GM06990 (cell line): ENCODE measurements around the gene DBP.
A peak's percentile ranks its signal among the peaks of the same experiment; 100 is the strongest.

Experiments
- DNase-seq: peaks from one replicate; pipeline ENCODE4 v3.0.0-alpha.2; 2011; ENCODE audit not compliant: insufficient read length; ENCODE audit errors: extremely low read depth
- H3K27me3 ChIP-seq: replicated peaks from 2 replicates; pipeline ENCODE4 v1.6.0; 2011; ENCODE audit warnings: low read length; ENCODE audit not compliant: control insufficient read depth, insufficient read depth
- H3K36me3 ChIP-seq: 2 replicates; pipeline ENCODE4 v1.5.1; 2011; ENCODE audit warnings: low read length; ENCODE audit not compliant: control insufficient read depth, insufficient read depth
- H3K4me3 ChIP-seq: replicated peaks from 2 replicates; pipeline ENCODE4 v1.5.1; 2011; ENCODE audit warnings: low read depth, mild to moderate bottlenecking, control low read depth, low read length
- CTCF ChIP-seq: IDR thresholded peaks from 2 replicates; pipeline ENCODE4 v1.5.1; 2011; ENCODE audit warnings: low read length, control low read depth, mild to moderate bottlenecking, inconsistent platforms; ENCODE audit not compliant: insufficient read depth, poor library complexity, severe bottlenecking

DBP gene

GRCh38 chr19:48613852-48614435, 23.2 kb downstream of the DBP start:
- no peak for TF ChIP-seq CTCF
- no peak overlapping the region for H3K4me3 ChIP-seq
- DNase-seq, result no peak
- H3K27me3 ChIP-seq, result no peaks in the 10 kb centered on the region
- peaks cover 35% of the 10 kb centered on the region for H3K36me3 ChIP-seq

- Histone ChIP-seq H3K4me3 (no peak overlapping the region), H3K36me3 (peaks cover 35% of the 10 kb centered on the region), H3K27me3 (no peaks in the 10 kb centered on the region)
- TF ChIP-seq CTCF, result no peak
- DNase-seq, result no peak
Measured at GRCh38 chr19:48613024-48613851, 23.9 kb downstream of the DBP start.

- DNase-seq, result no peak
- peaks cover 26% of the 10 kb centered on the region for H3K36me3 ChIP-seq
- H3K27me3 ChIP-seq, result no peaks in the 10 kb centered on the region
- H3K4me3 ChIP-seq, result no peak overlapping the region
- TF ChIP-seq CTCF, result no peak
Measured at GRCh38 chr19:48611872-48612271, 25.3 kb downstream of the DBP start.

GRCh38 chr19:48609571-48610108, 27.5 kb downstream of the DBP start:
- H3K4me3 ChIP-seq, result no peak overlapping the region
- H3K27me3 ChIP-seq, result no peaks in the 10 kb centered on the region
- DNase-seq, result no peak
- no peak for TF ChIP-seq CTCF
- peaks cover 4% of the 10 kb centered on the region for H3K36me3 ChIP-seq

- Histone ChIP-seq H3K4me3 (no peak overlapping the region), H3K27me3 (no peaks in the 10 kb centered on the region), H3K36me3 (peaks cover 2% of the 10 kb centered on the region; the same call in 1 of the 2 replicates)
- DNase-seq, result no peak
- TF ChIP-seq CTCF, result peak; percentile 85
Measured at GRCh38 chr19:48608798-48609263, 28.3 kb downstream of the DBP start.
